Adrenal gland (tissue), 5 donors: ENCODE results near the gene NRXN2.

Experiments used
- POLR2A ChIP-seq, 2 donors: fragments of 450-650 bp; IDR thresholded peaks; one replicate each; pipeline ENCODE4 v1.6.1; 2017; ENCODE audit warnings: antibody characterized with exemption in 2 of 2, mild to moderate bottlenecking in 2 of 2, moderate library complexity in 1 of 2
- TF ChIP-seq, protein P1 (sequence below), 6 experiments: fragments of 450-650 bp in 4 of 6; fragments of 200-600 bp in 2 of 6; sonication (generic) in 1 of 6; IDR thresholded peaks; 1 replicate in 5 of 6; 2 replicates in 1 of 6; pipeline versions ENCODE4 v1.5.1 to v1.8.0; 2016 to 2021; ENCODE audit warnings: antibody characterized with exemption in 6 of 6, mild to moderate bottlenecking in 2 of 6, moderate library complexity in 1 of 6
- donor health status: DM: no; HTN: no; CAD: no.

DNA sequence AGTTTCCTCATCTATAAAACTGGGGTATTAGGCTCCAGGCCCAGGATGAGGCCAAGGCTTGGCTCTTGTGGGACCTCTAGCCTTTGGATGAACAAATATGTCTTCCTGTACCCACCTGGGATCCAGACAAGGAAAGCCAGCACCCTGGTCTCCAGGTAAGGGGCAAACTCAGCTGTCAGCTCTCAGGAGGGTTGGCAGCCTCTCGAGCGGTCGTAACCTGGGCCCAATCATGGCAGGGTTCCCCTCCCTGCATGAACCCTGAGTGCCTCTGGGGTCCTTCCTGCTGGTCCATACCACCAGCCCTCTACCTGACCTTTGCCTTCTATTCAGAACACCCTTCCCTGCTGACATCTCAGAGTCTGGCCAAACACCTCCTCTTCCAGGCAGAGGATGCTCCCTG, 112.4 kb downstream of the NRXN2 start:
- TF ChIP-seq, protein P1, sequence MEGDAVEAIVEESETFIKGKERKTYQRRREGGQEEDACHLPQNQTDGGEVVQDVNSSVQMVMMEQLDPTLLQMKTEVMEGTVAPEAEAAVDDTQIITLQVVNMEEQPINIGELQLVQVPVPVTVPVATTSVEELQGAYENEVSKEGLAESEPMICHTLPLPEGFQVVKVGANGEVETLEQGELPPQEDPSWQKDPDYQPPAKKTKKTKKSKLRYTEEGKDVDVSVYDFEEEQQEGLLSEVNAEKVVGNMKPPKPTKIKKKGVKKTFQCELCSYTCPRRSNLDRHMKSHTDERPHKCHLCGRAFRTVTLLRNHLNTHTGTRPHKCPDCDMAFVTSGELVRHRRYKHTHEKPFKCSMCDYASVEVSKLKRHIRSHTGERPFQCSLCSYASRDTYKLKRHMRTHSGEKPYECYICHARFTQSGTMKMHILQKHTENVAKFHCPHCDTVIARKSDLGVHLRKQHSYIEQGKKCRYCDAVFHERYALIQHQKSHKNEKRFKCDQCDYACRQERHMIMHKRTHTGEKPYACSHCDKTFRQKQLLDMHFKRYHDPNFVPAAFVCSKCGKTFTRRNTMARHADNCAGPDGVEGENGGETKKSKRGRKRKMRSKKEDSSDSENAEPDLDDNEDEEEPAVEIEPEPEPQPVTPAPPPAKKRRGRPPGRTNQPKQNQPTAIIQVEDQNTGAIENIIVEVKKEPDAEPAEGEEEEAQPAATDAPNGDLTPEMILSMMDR (IDR thresholded peaks at IDR 0.05): no peak
- TF ChIP-seq POLR2A (IDR thresholded peaks at IDR 0.05): no peak
